MM.1S (cell line): ENCODE data around the gene OR13J1.

ENCODE experiments used
- DNase-seq: peaks from one replicate; pipeline ENCODE4 v3.0.0-alpha.2; 2015
- H2AFZ ChIP-seq: fragments of 300-600 bp; sonication (generic); 2 replicates; pipeline ENCODE4 v1.6.0; 2016; ENCODE audit warnings: antibody characterized with exemption, low read length
- H3F3A ChIP-seq: fragments of 300-600 bp; sonication (generic); 2 replicates; pipeline ENCODE4 v1.6.1; 2016; ENCODE audit warnings: mild to moderate bottlenecking, antibody characterized with exemption, low read length, moderate library complexity, mixed read lengths; ENCODE audit not compliant: insufficient read depth
- H3K27ac ChIP-seq: fragments of 300-600 bp; sonication (generic); 2 replicates; pipeline ENCODE4 v1.5.1; 2016; ENCODE audit warnings: mild to moderate bottlenecking, low read length
- H3K27me3 ChIP-seq: fragments of 300-600 bp; sonication (generic); replicated peaks from 2 replicates; pipeline ENCODE4 v1.6.0; 2016; ENCODE audit warnings: low read length; ENCODE audit not compliant: insufficient read depth
- H3K36me3 ChIP-seq: fragments of 300-600 bp; sonication (generic); replicated peaks from 2 replicates; pipeline ENCODE4 v1.6.1; 2016; ENCODE audit warnings: mild to moderate bottlenecking, low read length, mixed read lengths; ENCODE audit not compliant: insufficient read depth
- H3K4me1 ChIP-seq: fragments of 300-600 bp; sonication (generic); 2 replicates; pipeline ENCODE4 v1.6.1; 2016; ENCODE audit warnings: low read length, mixed read lengths
- H3K4me2 ChIP-seq: fragments of 300-600 bp; sonication (generic); 2 replicates; pipeline ENCODE4 v1.6.0; 2016; ENCODE audit warnings: low read depth, low read length
- H3K4me3 ChIP-seq: fragments of 300-600 bp; sonication (generic); 2 replicates; pipeline ENCODE4 v1.5.1; 2016; ENCODE audit warnings: low read length, mixed read lengths
- H3K79me2 ChIP-seq: fragments of 300-600 bp; sonication (generic); 2 replicates; pipeline ENCODE4 v1.6.1; 2016; ENCODE audit warnings: mixed run types, low read length, mixed read lengths
- H3K9ac ChIP-seq: fragments of 300-600 bp; sonication (generic); 2 replicates; pipeline ENCODE4 v1.6.1; 2016; ENCODE audit warnings: low read length, mixed read lengths
- H3K9me2 ChIP-seq: fragments of 300-600 bp; sonication (generic); replicated peaks from 2 replicates; pipeline ENCODE4 v1.6.1; 2016; ENCODE audit warnings: mild to moderate bottlenecking, low read length, mixed read lengths; ENCODE audit not compliant: insufficient read depth
- H3K9me3 ChIP-seq: fragments of 300-600 bp; sonication (generic); replicated peaks from 2 replicates; pipeline ENCODE4 v1.6.1; 2016; ENCODE audit warnings: mild to moderate bottlenecking, low read length, mixed read lengths; ENCODE audit not compliant: insufficient read depth
- H4K20me1 ChIP-seq: fragments of 300-600 bp; sonication (generic); 2 replicates; pipeline ENCODE4 v1.6.1; 2016; ENCODE audit warnings: mild to moderate bottlenecking, low read length, moderate library complexity, mixed read lengths; ENCODE audit not compliant: insufficient read depth
- CTCF ChIP-seq: fragments of 300-600 bp; sonication (generic); IDR thresholded peaks from 2 replicates; pipeline ENCODE4 v1.5.1; 2016; ENCODE audit warnings: antibody characterized with exemption, low read length, mixed read lengths
- EZH2 ChIP-seq: fragments of 300-600 bp; sonication (generic); optimal IDR thresholded peaks from 2 replicates; pipeline ENCODE3; 2017; ENCODE audit warnings: low read depth, mild to moderate bottlenecking, antibody characterized with exemption, low read length, mixed read lengths
- EZH2phosphoT487 ChIP-seq: fragments of 300-600 bp; sonication (generic); IDR thresholded peaks from 2 replicates; pipeline ENCODE4 v1.6.1; 2018; ENCODE audit warnings: antibody characterized with exemption, low read length

OR13J1 gene

GRCh38 chr9:35870351-35870923 lies at the start of gene OR13J1:
Gene OR13J1 (minus strand): TSS chr9:35870401. CDS start chr9:35870401, 0 bp downstream.
- H3K79me2 ChIP-seq = no peaks in the 10 kb centered on the region
- no peaks in the 10 kb centered on the region for H4K20me1 ChIP-seq
- no peak for TF ChIP-seq CTCF
- no peak for TF ChIP-seq EZH2phosphoT487
- no peak for TF ChIP-seq EZH2
- no peak for DNase-seq
- no peaks in the 10 kb centered on the region for H3K9me3 ChIP-seq
- no peak within 1 kb of the TSS for H3K27ac ChIP-seq
- H3F3A ChIP-seq = no peaks in the 10 kb centered on the region
- no peak within 1 kb of the TSS for H2AFZ ChIP-seq
- H3K27me3 ChIP-seq = no peaks in the 10 kb centered on the region
- H3K36me3 ChIP-seq = no peaks in the 10 kb centered on the region
- peaks cover 2% of the 10 kb centered on the region; the same call in 1 of the 2 replicates for H3K4me1 ChIP-seq
- no peak within 1 kb of the TSS for H3K9ac ChIP-seq
- H3K4me2 ChIP-seq = no peak within 1 kb of the TSS
- no peaks in the 10 kb centered on the region for H3K9me2 ChIP-seq
- no peak within 1 kb of the TSS for H3K4me3 ChIP-seq

DNA sequence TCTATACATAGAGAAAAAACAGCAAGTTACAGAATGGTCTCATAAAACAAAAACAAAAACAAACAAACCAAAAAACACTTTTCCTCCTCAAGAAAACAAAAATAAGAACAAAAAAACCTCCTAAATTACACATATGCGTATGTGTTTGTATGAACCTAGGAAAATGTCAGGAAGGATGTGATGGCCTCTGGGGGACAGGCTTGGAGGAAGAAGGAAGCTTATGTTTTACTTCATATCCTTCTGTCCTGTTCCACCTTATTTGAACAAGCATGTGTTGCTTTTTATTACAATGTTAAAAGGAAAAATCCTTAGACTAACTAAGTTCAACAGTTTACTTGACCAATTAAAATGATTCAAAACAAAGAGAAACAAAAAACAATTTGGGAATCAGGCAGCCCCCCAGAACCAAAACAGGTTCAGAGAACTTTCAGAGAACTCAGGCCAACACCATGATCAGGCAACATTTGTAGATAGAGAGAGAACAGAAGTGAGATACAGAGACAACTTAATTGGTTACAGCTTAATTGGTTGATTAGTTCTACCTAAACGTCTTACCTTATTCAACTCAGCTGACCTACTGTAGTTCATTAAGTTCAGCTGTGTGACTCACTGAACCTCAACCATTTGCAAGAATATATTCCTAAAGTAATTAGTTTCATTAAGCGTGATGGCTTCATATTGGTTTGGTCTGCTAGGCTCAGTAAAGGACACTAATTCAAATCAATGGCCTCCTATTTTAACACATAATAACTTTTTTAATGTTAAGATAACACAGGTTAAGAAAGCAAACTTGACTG lies 49.2 kb upstream of the OR13J1 start:
- H3K4me3 ChIP-seq = no peak overlapping the region
- H3K27ac ChIP-seq = no peak overlapping the region
- peaks cover 13% of the 10 kb centered on the region for H3K4me1 ChIP-seq
- DNase-seq = no peak
- H2AFZ ChIP-seq = no peak overlapping the region
- no peak for TF ChIP-seq CTCF
- no peak for TF ChIP-seq EZH2
- TF ChIP-seq EZH2phosphoT487 = no peak
- no peak overlapping the region for H3K9ac ChIP-seq
- H3K27me3 ChIP-seq = no peaks in the 10 kb centered on the region
- peaks cover 10% of the 10 kb centered on the region for H3F3A ChIP-seq
- H3K9me2 ChIP-seq = no peaks in the 10 kb centered on the region
- H3K36me3 ChIP-seq = no peaks in the 10 kb centered on the region
- no peak overlapping the region for H3K4me2 ChIP-seq
- H3K79me2 ChIP-seq = no peaks in the 10 kb centered on the region
- no peaks in the 10 kb centered on the region for H4K20me1 ChIP-seq
- no peaks in the 10 kb centered on the region for H3K9me3 ChIP-seq

DNA sequence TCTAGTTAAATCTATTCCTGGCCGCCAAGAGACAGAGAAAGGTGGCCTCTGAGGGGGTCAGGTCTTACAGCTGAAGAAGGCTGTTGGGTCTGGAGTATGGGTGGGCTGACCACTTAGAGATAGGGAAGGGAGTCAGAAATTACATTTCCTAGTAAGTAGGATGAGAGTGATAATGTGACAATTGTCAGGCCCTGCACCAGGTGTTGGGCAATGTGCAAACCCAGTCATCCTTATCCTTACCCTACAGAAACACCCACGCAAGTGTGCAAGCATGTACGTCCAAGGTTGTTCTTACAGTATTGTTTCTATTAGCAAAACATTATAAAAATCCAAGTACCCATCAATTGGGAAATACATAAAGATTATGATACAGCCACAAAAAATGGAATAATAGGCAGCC lies 48.6 kb upstream of the OR13J1 start:
- H2AFZ ChIP-seq = no peak overlapping the region

More for the DNA sequence above, 48.6 kb upstream of the OR13J1 start:
- no peak overlapping the region for H3K4me2 ChIP-seq
- H3K27ac ChIP-seq = no peak overlapping the region
- no peak overlapping the region for H3K9ac ChIP-seq
- H3K9me3 ChIP-seq = no peaks in the 10 kb centered on the region
- H3F3A ChIP-seq = peaks cover 5% of the 10 kb centered on the region
- peaks cover 6% of the 10 kb centered on the region for H3K4me1 ChIP-seq
- no peak for DNase-seq
- TF ChIP-seq EZH2phosphoT487 = no peak
- no peak for TF ChIP-seq CTCF
- TF ChIP-seq EZH2 = no peak
- no peaks in the 10 kb centered on the region for H3K36me3 ChIP-seq
- no peaks in the 10 kb centered on the region for H3K79me2 ChIP-seq
- H3K4me3 ChIP-seq = no peak overlapping the region
- H3K27me3 ChIP-seq = no peaks in the 10 kb centered on the region
- H4K20me1 ChIP-seq = no peaks in the 10 kb centered on the region
- no peaks in the 10 kb centered on the region for H3K9me2 ChIP-seq
